Measurements from ENCODE around the gene CEBPE. TPM values are rescaled to one million over a fixed set of nuclear protein-coding genes. Genes with fewer than 3 reads are reported as not detected.

Gene CEBPE
- total RNA-seq, result not detected in 2 replicates

GRCh38 chr14:23118506-23119362 lies at the start of gene CEBPE:
Gene CEBPE, minus strand, starts transcription at chr14:23119255. Its CDS starts 164 bp downstream, at chr14:23119091.
- H3K4me1 Mint-ChIP-seq (ENCODE audit: low read depth), result peaks cover 26% of the 10 kb centered on the region
- H3K4me3 Mint-ChIP-seq (ENCODE audit: low read depth), result no peak within 1 kb of the TSS
- no peak for DNase-seq (ENCODE audit: low spot score)
- intact Hi-C loops (cut with micrococcal nuclease), result no loop called here
- H3K36me3 Mint-ChIP-seq (ENCODE audit: low read depth), result no peaks in the 10 kb centered on the region
- no peaks in the 10 kb centered on the region for H3K27me3 Mint-ChIP-seq (ENCODE audit: low read depth)
- no peaks in the 10 kb centered on the region for H3K9me3 Mint-ChIP-seq
- peak within 1 kb of the TSS; percentile 64 for H3K27ac Mint-ChIP-seq

GRCh38 chr14:23168246-23168645 lies 49.2 kb upstream of the CEBPE start:
- no peak for DNase-seq (ENCODE audit: low spot score)
- Mint-ChIP-seq H3K27me3 (ENCODE audit: low read depth) (peaks cover 2% of the 10 kb centered on the region), H3K36me3 (ENCODE audit: low read depth) (no peaks in the 10 kb centered on the region), H3K4me1 (ENCODE audit: low read depth) (no peaks in the 10 kb centered on the region), H3K4me3 (ENCODE audit: low read depth) (no peak overlapping the region), H3K27ac (no peak overlapping the region), H3K9me3 (no peaks in the 10 kb centered on the region)
- intact Hi-C loops (cut with micrococcal nuclease), result no loop called here

- no peaks in the 10 kb centered on the region for H3K27me3 Mint-ChIP-seq (ENCODE audit: low read depth)
- no peaks in the 10 kb centered on the region for H3K4me1 Mint-ChIP-seq (ENCODE audit: low read depth)
- H3K27ac Mint-ChIP-seq, result no peak overlapping the region
- H3K36me3 Mint-ChIP-seq (ENCODE audit: low read depth), result no peaks in the 10 kb centered on the region
- intact Hi-C loops (cut with micrococcal nuclease), result no loop called here
- DNase-seq (ENCODE audit: low spot score), result no peak
- H3K4me3 Mint-ChIP-seq (ENCODE audit: low read depth), result no peak overlapping the region
- no peaks in the 10 kb centered on the region for H3K9me3 Mint-ChIP-seq
These were observed 48.2 kb upstream of the CEBPE start for GRCh38 chr14:23167116-23167847.

- Mint-ChIP-seq H3K27me3 (ENCODE audit: low read depth) (no peaks in the 10 kb centered on the region), H3K4me1 (ENCODE audit: low read depth) (peaks cover 3% of the 10 kb centered on the region), H3K27ac (no peak overlapping the region), H3K9me3 (no peaks in the 10 kb centered on the region), H3K4me3 (ENCODE audit: low read depth) (no peak overlapping the region), H3K36me3 (ENCODE audit: low read depth) (no peaks in the 10 kb centered on the region)
- intact Hi-C loops (cut with micrococcal nuclease), result no loop called here
- DNase-seq (ENCODE audit: low spot score), result no peak
These were observed 45.9 kb upstream of the CEBPE start for GRCh38 chr14:23164949-23165348.

GRCh38 chr14:23164250-23164649 lies 45.2 kb upstream of the CEBPE start:
- no peak overlapping the region for H3K4me3 Mint-ChIP-seq (ENCODE audit: low read depth)
- H3K36me3 Mint-ChIP-seq (ENCODE audit: low read depth), result no peaks in the 10 kb centered on the region
- intact Hi-C loops (cut with micrococcal nuclease), result no loop called here
- no peak for DNase-seq (ENCODE audit: low spot score)
- H3K27ac Mint-ChIP-seq, result no peak overlapping the region
- peaks cover 3% of the 10 kb centered on the region for H3K4me1 Mint-ChIP-seq (ENCODE audit: low read depth)
- H3K9me3 Mint-ChIP-seq, result no peaks in the 10 kb centered on the region
- H3K27me3 Mint-ChIP-seq (ENCODE audit: low read depth), result no peaks in the 10 kb centered on the region

- no peak overlapping the region for H3K27ac Mint-ChIP-seq
- DNase-seq (ENCODE audit: low spot score), result no peak
- no peaks in the 10 kb centered on the region for H3K27me3 Mint-ChIP-seq (ENCODE audit: low read depth)
- no peaks in the 10 kb centered on the region for H3K9me3 Mint-ChIP-seq
- H3K4me3 Mint-ChIP-seq (ENCODE audit: low read depth), result no peak overlapping the region
- intact Hi-C loops (cut with micrococcal nuclease), result no loop called here
- H3K4me1 Mint-ChIP-seq (ENCODE audit: low read depth), result peaks cover 3% of the 10 kb centered on the region
- no peaks in the 10 kb centered on the region for H3K36me3 Mint-ChIP-seq (ENCODE audit: low read depth)
These were observed 44.8 kb upstream of the CEBPE start for GRCh38 chr14:23163830-23164229.

GRCh38 chr14:23162800-23163199 lies 43.7 kb upstream of the CEBPE start:
- Mint-ChIP-seq H3K9me3 (no peaks in the 10 kb centered on the region), H3K4me1 (ENCODE audit: low read depth) (peaks cover 3% of the 10 kb centered on the region), H3K4me3 (ENCODE audit: low read depth) (no peak overlapping the region), H3K36me3 (ENCODE audit: low read depth) (no peaks in the 10 kb centered on the region), H3K27ac (no peak overlapping the region), H3K27me3 (ENCODE audit: low read depth) (no peaks in the 10 kb centered on the region)
- intact Hi-C loops (cut with micrococcal nuclease), result no loop called here
- no peak for DNase-seq (ENCODE audit: low spot score)

- no peak overlapping the region for H3K27ac Mint-ChIP-seq
These were observed 43.0 kb upstream of the CEBPE start for GRCh38 chr14:23162005-23162404.

GRCh38 chr14:23160924-23161522 lies 42.0 kb upstream of the CEBPE start:
- DNase-seq (ENCODE audit: low spot score), result no peak
- Mint-ChIP-seq H3K27me3 (ENCODE audit: low read depth) (no peaks in the 10 kb centered on the region), H3K36me3 (ENCODE audit: low read depth) (no peaks in the 10 kb centered on the region), H3K27ac (no peak overlapping the region), H3K4me3 (ENCODE audit: low read depth) (no peak overlapping the region), H3K9me3 (no peaks in the 10 kb centered on the region), H3K4me1 (ENCODE audit: low read depth) (peaks cover 3% of the 10 kb centered on the region)
- intact Hi-C loops (cut with micrococcal nuclease), result no loop called here

More at GRCh38 chr14:23162005-23162404, 43.0 kb upstream of the CEBPE start:
- no peak for DNase-seq (ENCODE audit: low spot score)
- Mint-ChIP-seq H3K36me3 (ENCODE audit: low read depth) (no peaks in the 10 kb centered on the region), H3K4me1 (ENCODE audit: low read depth) (peaks cover 3% of the 10 kb centered on the region), H3K4me3 (ENCODE audit: low read depth) (no peak overlapping the region), H3K9me3 (no peaks in the 10 kb centered on the region), H3K27me3 (ENCODE audit: low read depth) (no peaks in the 10 kb centered on the region)
- intact Hi-C loops (cut with micrococcal nuclease), result no loop called here

- DNase-seq (ENCODE audit: low spot score), result no peak
- H3K27me3 Mint-ChIP-seq (ENCODE audit: low read depth), result no peaks in the 10 kb centered on the region
- no peak overlapping the region for H3K4me3 Mint-ChIP-seq (ENCODE audit: low read depth)
- no peaks in the 10 kb centered on the region for H3K36me3 Mint-ChIP-seq (ENCODE audit: low read depth)
- no peak overlapping the region for H3K27ac Mint-ChIP-seq
- intact Hi-C loops (cut with micrococcal nuclease), result loop anchor here (5.0 kb wide), 1 partner anchor 37 kb away; no protein-coding TSS in a partner anchor
- H3K4me1 Mint-ChIP-seq (ENCODE audit: low read depth), result peaks cover 11% of the 10 kb centered on the region
- H3K9me3 Mint-ChIP-seq, result no peaks in the 10 kb centered on the region
These were observed 40.5 kb upstream of the CEBPE start for GRCh38 chr14:23159532-23159931.

GRCh38 chr14:23158779-23159178 lies 39.7 kb upstream of the CEBPE start:
- Mint-ChIP-seq H3K4me1 (ENCODE audit: low read depth) (peaks cover 14% of the 10 kb centered on the region), H3K27ac (no peak overlapping the region), H3K36me3 (ENCODE audit: low read depth) (no peaks in the 10 kb centered on the region), H3K27me3 (ENCODE audit: low read depth) (no peaks in the 10 kb centered on the region), H3K9me3 (no peaks in the 10 kb centered on the region), H3K4me3 (ENCODE audit: low read depth) (no peak overlapping the region)
- DNase-seq (ENCODE audit: low spot score), result no peak
- intact Hi-C loops (cut with micrococcal nuclease), result loop anchor here (5.0 kb wide), 1 partner anchor 36 kb away; no protein-coding TSS in a partner anchor

GRCh38 chr14:23154964-23155587 lies 36.0 kb upstream of the CEBPE start:
- H3K27me3 Mint-ChIP-seq (ENCODE audit: low read depth), result no peaks in the 10 kb centered on the region
- H3K36me3 Mint-ChIP-seq (ENCODE audit: low read depth), result no peaks in the 10 kb centered on the region
- DNase-seq (ENCODE audit: low spot score), result no peak
- H3K4me3 Mint-ChIP-seq (ENCODE audit: low read depth), result no peak overlapping the region
- intact Hi-C loops (cut with micrococcal nuclease), result loop anchor here (5.0 kb wide), 1 partner anchor 33 kb away; no protein-coding TSS in a partner anchor
- peaks cover 12% of the 10 kb centered on the region for H3K4me1 Mint-ChIP-seq (ENCODE audit: low read depth)
- H3K9me3 Mint-ChIP-seq, result no peaks in the 10 kb centered on the region
- H3K27ac Mint-ChIP-seq, result no peak overlapping the region
